HPDE6-E6E7 (cell line): ENCODE results near the gene NUP58.

Source experiments
- DNase-seq: peaks from one replicate; pipeline ENCODE4 v3.0.0; 2011; ENCODE audit warnings: missing footprints; ENCODE audit errors: extremely low spot score

The NUP58 gene

GRCh38 chr13:25377244-25377962, 76.0 kb downstream of the NUP58 start:
- DNase-seq: no peak

GRCh38 chr13:25378528-25378927, 77.1 kb downstream of the NUP58 start:
- DNase-seq: no peak

- DNase-seq: no peak
These were observed 77.6 kb downstream of the NUP58 start for GRCh38 chr13:25379011-25379410.

GRCh38 chr13:25380082-25380481, 78.7 kb downstream of the NUP58 start:
- DNase-seq: no peak

- DNase-seq: no peak
These were observed 79.4 kb downstream of the NUP58 start for GRCh38 chr13:25380741-25381324.

GRCh38 chr13:25384758-25385410, 83.5 kb downstream of the NUP58 start:
- no peak for DNase-seq

GRCh38 chr13:25391932-25392331, 90.5 kb downstream of the NUP58 start:
- no peak for DNase-seq
